ENCODE data around the gene LYL1.

The LYL1 gene

DNA sequence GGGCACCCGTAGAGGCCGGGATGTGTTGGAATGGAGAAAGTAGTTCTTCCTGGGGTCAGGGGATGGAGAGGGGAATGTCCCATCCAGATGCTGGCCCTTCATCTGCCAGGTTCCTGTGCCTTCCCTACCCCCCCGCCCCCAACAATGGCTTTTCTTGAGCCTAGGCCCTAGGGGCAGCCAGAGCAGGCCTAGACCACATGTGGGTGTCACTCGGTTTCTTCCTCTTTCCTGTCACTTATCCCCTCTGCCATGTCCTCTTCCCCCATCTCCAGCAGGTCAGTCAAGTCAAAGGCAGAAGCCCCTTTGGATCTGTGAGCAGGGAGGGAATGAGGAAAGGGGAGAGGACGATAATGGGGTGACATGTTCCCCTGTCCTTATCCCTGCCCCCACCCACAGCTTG, 36.4 kb downstream of the LYL1 start:
- no peak for DNase-seq
- no peak overlapping the region for H3K27ac ChIP-seq (ENCODE audit: insufficient read depth, low read length, poor library complexity, severe bottlenecking)
- H3K27me3 ChIP-seq (replicated peaks; ENCODE audit: control insufficient read depth, insufficient read depth, low read length, poor library complexity, severe bottlenecking): no peaks in the 10 kb centered on the region
- H3K36me3 ChIP-seq (ENCODE audit: control insufficient read depth, insufficient read depth, low read length): no peaks in the 10 kb centered on the region
- H3K9me3 ChIP-seq (ENCODE audit: control insufficient read depth, low read length): no peaks in the 10 kb centered on the region
- H3K4me1 ChIP-seq (ENCODE audit: control insufficient read depth, insufficient read depth, low read length, poor library complexity, severe bottlenecking): no peaks in the 10 kb centered on the region
- H3K4me3 ChIP-seq (ENCODE audit: insufficient read depth, low read depth, low read length, poor library complexity, severe bottlenecking): no peak overlapping the region

GRCh38 chr19:13064092-13064489, 38.6 kb downstream of the LYL1 start:
- no peaks in the 10 kb centered on the region for H3K36me3 ChIP-seq (ENCODE audit: control insufficient read depth, insufficient read depth, low read length)
- H3K4me3 ChIP-seq (ENCODE audit: insufficient read depth, low read depth, low read length, poor library complexity, severe bottlenecking): no peak overlapping the region
- no peak overlapping the region for H3K27ac ChIP-seq (ENCODE audit: insufficient read depth, low read length, poor library complexity, severe bottlenecking)
- H3K9me3 ChIP-seq (ENCODE audit: control insufficient read depth, low read length): no peaks in the 10 kb centered on the region
- DNase-seq: no peak
- H3K4me1 ChIP-seq (ENCODE audit: control insufficient read depth, insufficient read depth, low read length, poor library complexity, severe bottlenecking): no peaks in the 10 kb centered on the region
- H3K27me3 ChIP-seq (replicated peaks; ENCODE audit: control insufficient read depth, insufficient read depth, low read length, poor library complexity, severe bottlenecking): no peaks in the 10 kb centered on the region

DNA sequence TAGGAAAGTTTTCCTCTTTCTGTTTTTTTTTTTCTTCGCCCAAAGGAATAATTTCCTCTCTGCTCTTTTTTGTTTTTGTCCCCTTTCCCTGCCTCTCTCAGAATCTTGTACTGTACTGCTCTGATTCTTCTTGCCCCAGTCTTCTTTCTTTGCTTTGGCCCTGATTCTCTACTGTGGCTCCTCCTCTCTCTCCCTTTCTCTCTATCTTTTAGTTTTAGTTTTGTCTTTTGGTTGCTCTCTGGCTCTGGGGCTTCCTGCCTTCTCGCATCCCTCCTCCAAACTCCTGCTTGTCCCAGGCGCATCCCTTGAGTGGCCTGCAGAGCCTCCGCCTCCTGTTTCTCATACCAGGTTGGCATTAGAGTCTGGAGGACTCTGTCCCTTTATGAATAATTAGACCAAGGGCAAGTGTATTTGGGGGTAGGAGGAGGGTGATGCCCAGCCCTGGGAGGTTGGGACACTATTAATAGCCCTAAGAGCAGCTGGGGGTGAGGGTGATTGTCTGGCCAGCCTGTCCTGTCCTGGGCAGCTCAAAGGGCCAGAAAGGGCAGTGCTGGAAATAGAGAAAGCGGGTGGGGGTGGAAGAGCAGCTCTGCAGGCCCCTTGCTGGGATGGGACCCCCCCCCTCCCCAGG, 39.1 kb downstream of the LYL1 start:
- Histone ChIP-seq H3K36me3 (ENCODE audit: control insufficient read depth, insufficient read depth, low read length) (no peaks in the 10 kb centered on the region), H3K9me3 (ENCODE audit: control insufficient read depth, low read length) (no peaks in the 10 kb centered on the region), H3K4me1 (ENCODE audit: control insufficient read depth, insufficient read depth, low read length, poor library complexity, severe bottlenecking) (no peaks in the 10 kb centered on the region), H3K27me3 (replicated peaks; ENCODE audit: control insufficient read depth, insufficient read depth, low read length, poor library complexity, severe bottlenecking) (no peaks in the 10 kb centered on the region), H3K4me3 (ENCODE audit: insufficient read depth, low read depth, low read length, poor library complexity, severe bottlenecking) (no peak overlapping the region), H3K27ac (ENCODE audit: insufficient read depth, low read length, poor library complexity, severe bottlenecking) (no peak overlapping the region)
- no peak for DNase-seq

GRCh38 chr19:13062317-13062716, 40.3 kb downstream of the LYL1 start:
- H3K4me1 ChIP-seq (ENCODE audit: control insufficient read depth, insufficient read depth, low read length, poor library complexity, severe bottlenecking): no peaks in the 10 kb centered on the region
- no peak overlapping the region for H3K27ac ChIP-seq (ENCODE audit: insufficient read depth, low read length, poor library complexity, severe bottlenecking)
- H3K36me3 ChIP-seq (ENCODE audit: control insufficient read depth, insufficient read depth, low read length): no peaks in the 10 kb centered on the region
- no peak overlapping the region for H3K4me3 ChIP-seq (ENCODE audit: insufficient read depth, low read depth, low read length, poor library complexity, severe bottlenecking)
- DNase-seq: no peak
- H3K9me3 ChIP-seq (ENCODE audit: control insufficient read depth, low read length): no peaks in the 10 kb centered on the region
- no peaks in the 10 kb centered on the region for H3K27me3 ChIP-seq (replicated peaks; ENCODE audit: control insufficient read depth, insufficient read depth, low read length, poor library complexity, severe bottlenecking)

GRCh38 chr19:13060964-13061927, 41.4 kb downstream of the LYL1 start:
- Histone ChIP-seq H3K36me3 (ENCODE audit: control insufficient read depth, insufficient read depth, low read length) (no peaks in the 10 kb centered on the region), H3K4me3 (ENCODE audit: insufficient read depth, low read depth, low read length, poor library complexity, severe bottlenecking) (peak overlapping the region; percentile 48), H3K27me3 (replicated peaks; ENCODE audit: control insufficient read depth, insufficient read depth, low read length, poor library complexity, severe bottlenecking) (no peaks in the 10 kb centered on the region), H3K9me3 (ENCODE audit: control insufficient read depth, low read length) (no peaks in the 10 kb centered on the region), H3K27ac (ENCODE audit: insufficient read depth, low read length, poor library complexity, severe bottlenecking) (no peak overlapping the region), H3K4me1 (ENCODE audit: control insufficient read depth, insufficient read depth, low read length, poor library complexity, severe bottlenecking) (no peaks in the 10 kb centered on the region)
- DNase-seq: peak; percentile 37 to 54 (median 52)

DNA sequence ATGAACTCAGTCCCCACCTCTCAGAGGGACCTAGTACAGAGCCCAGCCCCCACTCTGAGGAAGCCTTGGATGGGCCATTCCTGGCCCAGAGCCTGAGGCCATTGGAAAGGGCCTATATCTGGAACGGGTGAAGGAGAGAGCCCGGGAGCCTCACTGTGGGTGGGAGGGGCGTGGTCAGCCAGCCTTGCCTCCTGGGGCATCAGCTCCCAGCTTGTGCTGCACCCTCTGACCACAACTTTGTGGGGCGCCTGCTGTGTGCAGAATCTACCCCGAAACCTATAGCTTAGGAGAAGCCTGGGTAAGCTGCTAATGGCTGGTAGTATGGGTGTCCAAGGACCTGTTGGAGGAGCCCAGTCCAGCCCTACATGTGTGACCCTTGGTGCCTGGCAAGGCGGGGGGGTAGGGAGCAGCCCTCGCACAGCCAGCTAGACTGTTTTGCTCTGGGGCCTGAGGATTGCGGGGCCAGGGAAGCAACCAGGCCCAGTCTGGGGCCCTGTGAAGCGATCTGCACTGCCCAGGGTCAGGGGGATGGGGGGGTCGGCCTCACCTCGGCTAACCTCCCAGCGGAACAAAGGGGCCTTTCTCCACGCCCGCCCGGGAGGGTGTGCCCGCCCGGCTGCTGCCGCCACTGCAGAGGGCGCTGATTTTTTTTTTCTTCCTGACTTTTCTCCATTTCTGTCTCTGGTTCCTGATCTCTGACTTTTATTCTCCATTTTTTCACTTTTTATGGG, 42.3 kb downstream of the LYL1 start:
- Histone ChIP-seq H3K36me3 (ENCODE audit: control insufficient read depth, insufficient read depth, low read length) (no peaks in the 10 kb centered on the region), H3K4me3 (ENCODE audit: insufficient read depth, low read depth, low read length, poor library complexity, severe bottlenecking) (no peak overlapping the region), H3K27ac (ENCODE audit: insufficient read depth, low read length, poor library complexity, severe bottlenecking) (no peak overlapping the region), H3K9me3 (ENCODE audit: control insufficient read depth, low read length) (no peaks in the 10 kb centered on the region), H3K27me3 (replicated peaks; ENCODE audit: control insufficient read depth, insufficient read depth, low read length, poor library complexity, severe bottlenecking) (no peaks in the 10 kb centered on the region), H3K4me1 (ENCODE audit: control insufficient read depth, insufficient read depth, low read length, poor library complexity, severe bottlenecking) (no peaks in the 10 kb centered on the region)
- DNase-seq: no peak

DNA sequence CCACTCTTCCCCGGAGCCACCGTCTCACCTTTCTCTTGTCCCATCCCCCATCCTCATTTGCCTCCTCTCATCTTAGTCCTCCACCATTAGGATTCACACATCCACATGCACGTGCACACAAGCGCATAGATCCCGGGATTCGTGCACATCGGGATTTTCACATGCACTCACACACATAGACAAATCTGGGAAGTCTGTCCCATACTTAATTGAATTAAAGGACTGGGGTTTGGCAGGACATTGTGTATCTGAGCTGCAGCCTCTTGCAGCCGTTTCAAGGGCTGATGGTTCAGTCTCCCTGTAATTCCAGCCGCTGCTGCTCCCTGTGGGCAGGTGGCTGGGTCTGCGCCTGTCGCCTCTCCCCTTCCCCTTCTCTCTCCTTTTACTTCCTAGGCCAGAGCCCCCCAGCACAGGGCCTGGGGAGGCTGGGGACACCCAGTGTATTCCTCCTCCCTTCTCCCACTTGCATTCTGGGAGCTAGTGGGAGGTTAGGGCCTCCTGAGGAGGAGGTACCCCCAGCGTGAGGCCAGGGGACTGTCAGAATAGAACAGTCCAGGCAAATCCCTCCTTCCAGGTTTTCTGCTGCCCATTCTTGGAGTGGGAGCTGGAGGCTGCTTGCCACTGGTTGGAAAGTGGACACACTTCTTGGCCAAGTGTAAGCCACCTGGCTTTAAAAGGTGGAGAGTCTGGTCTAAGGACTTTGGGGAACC, 43.6 kb downstream of the LYL1 start:
- Histone ChIP-seq H3K27me3 (replicated peaks; ENCODE audit: control insufficient read depth, insufficient read depth, low read length, poor library complexity, severe bottlenecking) (no peaks in the 10 kb centered on the region), H3K27ac (ENCODE audit: insufficient read depth, low read length, poor library complexity, severe bottlenecking) (no peak overlapping the region), H3K9me3 (ENCODE audit: control insufficient read depth, low read length) (no peaks in the 10 kb centered on the region), H3K4me3 (ENCODE audit: insufficient read depth, low read depth, low read length, poor library complexity, severe bottlenecking) (no peak overlapping the region), H3K4me1 (ENCODE audit: control insufficient read depth, insufficient read depth, low read length, poor library complexity, severe bottlenecking) (no peaks in the 10 kb centered on the region), H3K36me3 (ENCODE audit: control insufficient read depth, insufficient read depth, low read length) (no peaks in the 10 kb centered on the region)
- no peak for DNase-seq

GRCh38 chr19:13057744-13058143, 44.9 kb downstream of the LYL1 start:
- no peaks in the 10 kb centered on the region for H3K36me3 ChIP-seq (ENCODE audit: control insufficient read depth, insufficient read depth, low read length)
- H3K4me3 ChIP-seq (ENCODE audit: insufficient read depth, low read depth, low read length, poor library complexity, severe bottlenecking): no peak overlapping the region
- H3K27me3 ChIP-seq (replicated peaks; ENCODE audit: control insufficient read depth, insufficient read depth, low read length, poor library complexity, severe bottlenecking): no peaks in the 10 kb centered on the region
- H3K9me3 ChIP-seq (ENCODE audit: control insufficient read depth, low read length): no peaks in the 10 kb centered on the region
- H3K27ac ChIP-seq (ENCODE audit: insufficient read depth, low read length, poor library complexity, severe bottlenecking): no peak overlapping the region
- H3K4me1 ChIP-seq (ENCODE audit: control insufficient read depth, insufficient read depth, low read length, poor library complexity, severe bottlenecking): no peaks in the 10 kb centered on the region
- DNase-seq: no peak

DNA sequence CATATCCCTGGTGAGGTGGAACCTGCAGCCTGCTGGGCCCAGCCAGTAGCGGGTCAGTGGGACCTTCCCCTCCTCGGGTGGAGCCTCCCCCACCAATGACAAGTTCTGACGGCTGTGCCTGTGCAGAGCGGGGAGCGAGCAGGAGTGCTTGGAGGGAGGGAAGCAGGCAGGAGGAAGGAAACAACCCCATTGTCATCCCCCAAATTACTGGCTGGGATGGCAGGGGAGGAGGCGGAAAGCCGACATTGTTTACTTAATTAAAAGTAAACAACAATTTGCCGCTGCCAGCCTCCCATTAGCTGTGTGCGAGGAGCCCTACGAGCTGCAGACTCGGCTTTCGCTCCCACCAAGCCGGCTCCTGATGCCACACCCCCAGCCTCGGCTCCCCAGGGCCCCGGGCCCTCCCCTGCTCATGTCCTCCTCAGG, 45.5 kb downstream of the LYL1 start:
- H3K27me3 ChIP-seq (replicated peaks; ENCODE audit: control insufficient read depth, insufficient read depth, low read length, poor library complexity, severe bottlenecking): no peaks in the 10 kb centered on the region
- no peak overlapping the region for H3K27ac ChIP-seq (ENCODE audit: insufficient read depth, low read length, poor library complexity, severe bottlenecking)
- H3K36me3 ChIP-seq (ENCODE audit: control insufficient read depth, insufficient read depth, low read length): no peaks in the 10 kb centered on the region
- no peaks in the 10 kb centered on the region for H3K4me1 ChIP-seq (ENCODE audit: control insufficient read depth, insufficient read depth, low read length, poor library complexity, severe bottlenecking)
- no peaks in the 10 kb centered on the region for H3K9me3 ChIP-seq (ENCODE audit: control insufficient read depth, low read length)
- H3K4me3 ChIP-seq (ENCODE audit: insufficient read depth, low read depth, low read length, poor library complexity, severe bottlenecking): no peak overlapping the region
- no peak for DNase-seq
